Smooth muscle cell (in vitro differentiated cells): Measurements from ENCODE around the gene KCNT1. TPM values are rescaled to one million over a fixed set of nuclear protein-coding genes. Genes with fewer than 3 reads are reported as not detected.

Source experiments
- DNase-seq: peaks from one replicate; lab custom pipeline; 2025; ENCODE audit not compliant: unreplicated experiment; lab: John Stamatoyannopoulos, UW
- H2AFZ ChIP-seq: fragments of 200-600 bp; sonication (generic); 2 replicates; pipeline ENCODE4 v1.6.0; 2016; ENCODE audit warnings: antibody characterized with exemption, low read depth, mild to moderate bottlenecking
- H3F3A ChIP-seq: fragments of 200-600 bp; sonication (generic); 2 replicates; pipeline ENCODE4 v1.6.0; 2017; ENCODE audit warnings: antibody characterized with exemption, low read depth
- H3K27ac ChIP-seq: fragments of 200-600 bp; sonication (generic); 2 replicates; pipeline ENCODE4 v1.5.1; 2016; ENCODE audit warnings: low read depth, mild to moderate bottlenecking
- H3K27me3 ChIP-seq: fragments of 200-600 bp; sonication (generic); 2 replicates; pipeline ENCODE4 v1.6.1; 2016; ENCODE audit warnings: low read depth, mild to moderate bottlenecking
- H3K36me3 ChIP-seq: fragments of 200-600 bp; sonication (generic); 2 replicates; pipeline ENCODE4 v1.5.1; 2016; ENCODE audit warnings: low read depth
- H3K4me1 ChIP-seq: fragments of 200-600 bp; sonication (generic); 2 replicates; pipeline ENCODE4 v1.5.1; 2016; ENCODE audit warnings: low read depth
- H3K4me2 ChIP-seq: fragments of 200-600 bp; sonication (generic); 2 replicates; pipeline ENCODE4 v1.6.0; 2016; ENCODE audit warnings: mild to moderate bottlenecking
- H3K4me3 ChIP-seq: fragments of 200-600 bp; sonication (generic); 2 replicates; pipeline ENCODE4 v1.5.1; 2016; ENCODE audit warnings: mild to moderate bottlenecking
- H3K79me2 ChIP-seq: fragments of 200-600 bp; sonication (generic); 2 replicates; pipeline ENCODE4 v1.6.0; 2016; ENCODE audit warnings: low read depth, mild to moderate bottlenecking
- H3K9ac ChIP-seq: fragments of 200-600 bp; sonication (generic); 2 replicates; pipeline ENCODE4 v1.6.0; 2016; ENCODE audit warnings: low read depth
- H3K9me3 ChIP-seq: fragments of 200-600 bp; sonication (generic); replicated peaks from 2 replicates; pipeline ENCODE4 v1.5.1; 2016; ENCODE audit warnings: low read depth
- H4K20me1 ChIP-seq: fragments of 200-600 bp; sonication (generic); 2 replicates; pipeline ENCODE4 v1.6.0; 2016; ENCODE audit warnings: low read depth
- CTCF ChIP-seq: fragments of 200-600 bp; sonication (generic); IDR thresholded peaks from 2 replicates; pipeline ENCODE4 v1.5.1; 2017; ENCODE audit warnings: borderline replicate concordance, mild to moderate bottlenecking, antibody characterized with exemption; ENCODE audit not compliant: insufficient read depth, poor library complexity, severe bottlenecking
- WGBS: methylation state at CpG from one replicate; pipeline ENCODE4 v1.1.7; 2016; ENCODE audit warnings: low lambda C conversion rate; 5-methylcytosine and 5-hydroxymethylcytosine counted together
- polyA plus RNA-seq: library from polyadenylated mRNA; unstranded; fragments of >200 nt; fragmentation: Nextera tagmentation; extraction: Ambion mirVana; gene quantifications from 2 replicates; pipeline ENCODE4 v1.2.1, GENCODE V29; 2016
- total RNA-seq: library from RNA; depleted of rRNA; stranded (reverse); fragments of >200 nt; gene quantifications from 2 replicates; pipeline ENCODE4 v1.2.3, GENCODE V29; 2014

KCNT1 gene
- total and polyA plus RNA-seq, 2 experiments from 2014 or later: not detected

- H3K9me3 ChIP-seq: no peaks in the 10 kb centered on the region
- H3K4me2 ChIP-seq: no peak overlapping the region
- no peaks in the 10 kb centered on the region for H3F3A ChIP-seq
- no peaks in the 10 kb centered on the region for H3K4me1 ChIP-seq
- no peak for TF ChIP-seq CTCF
- no peaks in the 10 kb centered on the region for H4K20me1 ChIP-seq
- no peaks in the 10 kb centered on the region for H3K27me3 ChIP-seq
- no peaks in the 10 kb centered on the region for H3K36me3 ChIP-seq
- no peak overlapping the region for H3K27ac ChIP-seq
- H2AFZ ChIP-seq: no peak overlapping the region
- no peak overlapping the region for H3K9ac ChIP-seq
- no peak for DNase-seq
- 95% methylated on average over 13 of the region's 13 CpGs for WGBS
- no peak overlapping the region for H3K4me3 ChIP-seq
- no peaks in the 10 kb centered on the region for H3K79me2 ChIP-seq
Measured at GRCh38 chr9:135799261-135799660, 97.3 kb downstream of the KCNT1 start.

GRCh38 chr9:135801070-135801469, 99.1 kb downstream of the KCNT1 start:
- Histone ChIP-seq H3K4me3 (no peak overlapping the region), H3K9me3 (no peaks in the 10 kb centered on the region), H3K27ac (no peak overlapping the region), H3K4me2 (no peak overlapping the region), H3K9ac (no peak overlapping the region), H3K36me3 (no peaks in the 10 kb centered on the region), H3K27me3 (no peaks in the 10 kb centered on the region), H2AFZ (no peak overlapping the region), H3K79me2 (no peaks in the 10 kb centered on the region), H3F3A (no peaks in the 10 kb centered on the region), H3K4me1 (no peaks in the 10 kb centered on the region), H4K20me1 (no peaks in the 10 kb centered on the region)
- no peak for DNase-seq
- WGBS: 96% methylated on average over 6 of the region's 6 CpGs
- TF ChIP-seq CTCF: no peak

- Histone ChIP-seq H3F3A (no peaks in the 10 kb centered on the region), H3K4me1 (no peaks in the 10 kb centered on the region), H3K9me3 (no peaks in the 10 kb centered on the region), H3K27ac (no peak overlapping the region), H3K4me3 (no peak overlapping the region), H3K9ac (no peak overlapping the region), H2AFZ (no peak overlapping the region), H3K36me3 (no peaks in the 10 kb centered on the region), H3K4me2 (no peak overlapping the region), H4K20me1 (no peaks in the 10 kb centered on the region), H3K27me3 (no peaks in the 10 kb centered on the region), H3K79me2 (no peaks in the 10 kb centered on the region)
- DNase-seq: no peak
- 74% methylated on average over 18 of the region's 18 CpGs for WGBS
- TF ChIP-seq CTCF: no peak
Measured at GRCh38 chr9:135802876-135803419, 101.0 kb downstream of the KCNT1 start.

- Histone ChIP-seq H4K20me1 (no peaks in the 10 kb centered on the region), H3K27me3 (no peaks in the 10 kb centered on the region), H3K4me1 (no peaks in the 10 kb centered on the region), H3K4me2 (no peak overlapping the region), H3K79me2 (no peaks in the 10 kb centered on the region), H3K4me3 (no peak overlapping the region), H3F3A (no peaks in the 10 kb centered on the region), H3K9ac (no peak overlapping the region), H2AFZ (no peak overlapping the region), H3K9me3 (no peaks in the 10 kb centered on the region), H3K36me3 (no peaks in the 10 kb centered on the region), H3K27ac (no peak overlapping the region)
- 98% methylated on average over 10 of the region's 10 CpGs for WGBS
- DNase-seq: no peak
- TF ChIP-seq CTCF: no peak
Measured at GRCh38 chr9:135803441-135803840, 101.5 kb downstream of the KCNT1 start.
